ENCODE measurements around the gene ZNF275. TPM values are rescaled to one million over a fixed set of nuclear protein-coding genes. Genes with fewer than 3 reads are reported as not detected.

Gene ZNF275
- total and polyA plus RNA-seq, 2 donors (not counting 3 experiments of a cell fraction or from before 2014, with no cell fraction given), result 10.3 to 11.0 TPM

DNA sequence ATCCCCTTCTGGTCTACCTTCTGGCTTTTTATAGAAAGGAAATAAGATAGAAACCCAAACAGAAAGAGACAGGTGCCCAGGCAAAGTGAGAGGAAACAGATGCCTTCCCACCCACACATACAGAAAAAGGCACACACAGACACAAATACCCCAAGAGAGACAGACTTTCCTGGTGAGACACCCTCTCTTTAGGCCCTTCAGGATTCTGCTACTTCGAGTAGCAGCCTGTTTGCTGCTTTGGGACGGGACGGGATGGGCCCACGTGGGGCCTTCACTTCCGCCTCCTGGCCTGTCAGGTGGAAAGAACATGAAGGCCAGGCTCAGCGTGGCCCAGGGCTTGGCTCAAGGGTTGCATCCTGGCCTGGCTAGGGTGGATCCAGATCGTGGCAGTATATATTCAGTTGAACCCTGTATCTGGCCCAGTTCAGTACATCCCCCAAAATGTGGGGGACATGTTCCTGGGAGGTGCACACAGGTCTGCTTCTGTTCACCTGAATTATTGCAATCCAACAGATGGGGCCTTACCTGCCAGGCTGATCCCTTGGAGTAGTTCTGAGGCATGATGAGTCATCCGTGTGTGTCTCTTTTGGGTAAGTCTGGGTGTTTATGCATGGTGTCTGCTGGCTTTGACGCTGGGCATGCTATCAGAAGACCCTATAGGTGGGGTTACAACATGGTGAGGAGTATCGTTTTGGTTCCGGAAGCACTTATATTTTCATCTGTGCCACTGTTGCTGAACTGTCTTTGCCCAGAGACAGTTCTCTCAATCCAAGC is 2.4 kb downstream of the ZNF275 start:
- DNase-seq (ENCODE audit: low read depth, low spot score), result no peak
- intact Hi-C loops (cut with micrococcal nuclease), result no loop called here
- BruUV-seq (replicated peaks), result no TSS peak
- Histone ChIP-seq H3K4me2 (ENCODE audit: insufficient read depth, low read length) (no peak overlapping the region), H3K9ac (replicated peaks; ENCODE audit: extremely low read depth, insufficient read depth, low read length) (no peak overlapping the region), H3K27ac (ENCODE audit: insufficient read depth, low read depth, low read length) (no peak overlapping the region), H3K9me3 (replicated peaks; ENCODE audit: control insufficient read depth, insufficient read depth, low read length) (no peaks in the 10 kb centered on the region), H3K4me3 (replicated peaks in 1 of 3; ENCODE audit: insufficient read depth in 1 of 3, low read depth in 1 of 3, low read length in 3 of 3) (no peak overlapping the region), H3K9me1 (replicated peaks; ENCODE audit: control insufficient read depth, extremely low read depth, insufficient read depth, low read length) (no peaks in the 10 kb centered on the region), H3K36me3 (ENCODE audit: control insufficient read depth in 2 of 2, extremely low read depth in 1 of 2, insufficient read depth in 2 of 2, low read length in 2 of 2) (no peaks in the 10 kb centered on the region), H3K27me3 (ENCODE audit: control insufficient read depth in 2 of 2, insufficient read depth in 2 of 2, low read length in 2 of 2) (no peaks in the 10 kb centered on the region), H3K79me2 (ENCODE audit: control insufficient read depth, insufficient read depth, low read length) (peaks cover 12% of the 10 kb centered on the region), H4K20me1 (replicated peaks; ENCODE audit: control insufficient read depth, extremely low read depth, insufficient read depth, low read length) (no peaks in the 10 kb centered on the region), H3K4me1 (ENCODE audit: control insufficient read depth, extremely low read depth, insufficient read depth, low read length) (no peaks in the 10 kb centered on the region), H2AFZ (ENCODE audit: low read depth, low read length) (no peak overlapping the region)
- dilution Hi-C loops (cut with MboI; ENCODE audit: extremely low pct_ligation_motif_present, low sequenced_read_pairs), result no loop called here
- ChIA-PET POLR2A (no interaction called here), CTCF (no interaction called here)
- no peak for FAIRE-seq
- TF ChIP-seq EZH2 (IDR thresholded peaks at IDR 0.05; ENCODE audit: borderline replicate concordance, low read depth, low read length, severe bottlenecking) (no peak), FOS (IDR thresholded peaks at IDR 0.05; ENCODE audit: borderline replicate concordance, insufficient read depth, low read length) (no peak)

GRCh38 chrX:153336988-153337387 is 3.0 kb downstream of the ZNF275 start:
- dilution Hi-C loops (cut with MboI; ENCODE audit: extremely low pct_ligation_motif_present, low sequenced_read_pairs) (no loop called here), intact Hi-C loops (cut with micrococcal nuclease) (no loop called here)
- no peaks in the 10 kb centered on the region for H4K20me1 ChIP-seq (replicated peaks; ENCODE audit: control insufficient read depth, extremely low read depth, insufficient read depth, low read length)
- H3K4me1 ChIP-seq (ENCODE audit: control insufficient read depth, extremely low read depth, insufficient read depth, low read length), result no peaks in the 10 kb centered on the region
- DNase-seq (ENCODE audit: low read depth, low spot score), result no peak
- no TSS peak for BruUV-seq (replicated peaks)
- no peak overlapping the region for H3K4me3 ChIP-seq (replicated peaks in 1 of 3; ENCODE audit: insufficient read depth in 1 of 3, low read depth in 1 of 3, low read length in 3 of 3)
- no peaks in the 10 kb centered on the region for H3K36me3 ChIP-seq (ENCODE audit: control insufficient read depth in 2 of 2, extremely low read depth in 1 of 2, insufficient read depth in 2 of 2, low read length in 2 of 2)
- peaks cover 12% of the 10 kb centered on the region for H3K79me2 ChIP-seq (ENCODE audit: control insufficient read depth, insufficient read depth, low read length)
- no peak overlapping the region for H2AFZ ChIP-seq (ENCODE audit: low read depth, low read length)
- H3K27me3 ChIP-seq (ENCODE audit: control insufficient read depth in 2 of 2, insufficient read depth in 2 of 2, low read length in 2 of 2), result no peaks in the 10 kb centered on the region
- TF ChIP-seq, protein P1, sequence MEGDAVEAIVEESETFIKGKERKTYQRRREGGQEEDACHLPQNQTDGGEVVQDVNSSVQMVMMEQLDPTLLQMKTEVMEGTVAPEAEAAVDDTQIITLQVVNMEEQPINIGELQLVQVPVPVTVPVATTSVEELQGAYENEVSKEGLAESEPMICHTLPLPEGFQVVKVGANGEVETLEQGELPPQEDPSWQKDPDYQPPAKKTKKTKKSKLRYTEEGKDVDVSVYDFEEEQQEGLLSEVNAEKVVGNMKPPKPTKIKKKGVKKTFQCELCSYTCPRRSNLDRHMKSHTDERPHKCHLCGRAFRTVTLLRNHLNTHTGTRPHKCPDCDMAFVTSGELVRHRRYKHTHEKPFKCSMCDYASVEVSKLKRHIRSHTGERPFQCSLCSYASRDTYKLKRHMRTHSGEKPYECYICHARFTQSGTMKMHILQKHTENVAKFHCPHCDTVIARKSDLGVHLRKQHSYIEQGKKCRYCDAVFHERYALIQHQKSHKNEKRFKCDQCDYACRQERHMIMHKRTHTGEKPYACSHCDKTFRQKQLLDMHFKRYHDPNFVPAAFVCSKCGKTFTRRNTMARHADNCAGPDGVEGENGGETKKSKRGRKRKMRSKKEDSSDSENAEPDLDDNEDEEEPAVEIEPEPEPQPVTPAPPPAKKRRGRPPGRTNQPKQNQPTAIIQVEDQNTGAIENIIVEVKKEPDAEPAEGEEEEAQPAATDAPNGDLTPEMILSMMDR (IDR thresholded peaks at IDR 0.05; ENCODE audit: extremely low read depth in 1 of 2, insufficient read depth in 1 of 2, low read depth in 1 of 2, low read length in 2 of 2), result no peak
- TF ChIP-seq GATA2 (IDR thresholded peaks at IDR 0.05; ENCODE audit: insufficient read depth, insufficient read length, low read depth, low read length) (no peak), FOS (IDR thresholded peaks at IDR 0.05; ENCODE audit: borderline replicate concordance, insufficient read depth, low read length) (no peak), MAX (IDR thresholded peaks at IDR 0.05; ENCODE audit: insufficient read depth, insufficient read length) (no peak), MYC (IDR thresholded peaks at IDR 0.05; ENCODE audit: low read depth, low read length) (no peak), POLR2A (IDR thresholded peaks at IDR 0.05; ENCODE audit: low read depth, low read length) (no peak), POLR2AphosphoS5 (IDR thresholded peaks at IDR 0.05; ENCODE audit: insufficient read depth, low read depth, low read length) (no peak), EZH2 (IDR thresholded peaks at IDR 0.05; ENCODE audit: borderline replicate concordance, low read depth, low read length, severe bottlenecking) (no peak), JUN (IDR thresholded peaks at IDR 0.05; ENCODE audit: borderline replicate concordance, insufficient read depth, insufficient read length, low read depth) (no peak)
- ChIA-PET POLR2A (no interaction called here), CTCF (no interaction called here)
- H3K4me2 ChIP-seq (ENCODE audit: insufficient read depth, low read length), result no peak overlapping the region
- no peak for FAIRE-seq
- H3K27ac ChIP-seq (ENCODE audit: insufficient read depth, low read depth, low read length), result no peak overlapping the region
- no peak overlapping the region for H3K9ac ChIP-seq (replicated peaks; ENCODE audit: extremely low read depth, insufficient read depth, low read length)
- H3K9me3 ChIP-seq (replicated peaks; ENCODE audit: control insufficient read depth, insufficient read depth, low read length), result no peaks in the 10 kb centered on the region
- no peaks in the 10 kb centered on the region for H3K9me1 ChIP-seq (replicated peaks; ENCODE audit: control insufficient read depth, extremely low read depth, insufficient read depth, low read length)
